ENCODE data around the gene FHL2.
"Not testable (repeated sequence)": the region's sequence is repeated elsewhere in the genome, so short reads cannot be mapped to it uniquely, and the experiment has no call there.

The FHL2 gene

DNA sequence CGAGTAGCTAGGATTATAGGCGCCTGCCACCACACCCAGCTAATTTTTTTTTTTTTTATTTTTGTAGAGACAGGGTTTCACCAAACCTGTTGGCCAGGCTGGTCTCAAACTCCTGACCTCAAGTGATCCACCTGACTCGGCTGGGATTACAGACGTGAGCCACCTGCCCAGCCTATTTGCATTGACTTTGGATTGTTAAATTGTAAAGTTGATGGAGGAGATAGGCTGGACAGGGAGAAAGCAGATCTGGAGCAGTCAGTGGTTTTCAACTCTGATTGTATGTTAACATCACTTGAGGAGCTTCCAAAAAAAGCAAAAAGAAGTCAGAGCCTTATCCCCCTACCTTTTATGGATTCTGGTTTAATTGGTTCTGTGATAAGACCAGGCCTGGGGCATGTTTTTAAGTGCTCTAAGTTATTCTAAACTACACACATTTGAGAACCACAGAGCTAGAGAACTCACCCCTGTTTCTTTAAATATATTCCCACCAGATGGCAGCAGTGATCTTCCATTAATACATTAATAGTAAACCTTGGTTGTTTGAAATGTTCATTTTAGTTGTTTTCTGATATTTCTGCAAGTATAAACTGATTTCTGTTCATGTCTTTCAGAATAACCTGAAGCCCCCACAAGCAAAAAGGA, 54.0 kb downstream of the FHL2 start:
- FAIRE-seq (no peak), DNase-seq (ENCODE audit: low spot score) (no peak)

GRCh38 chr2:105339414-105339813, 59.4 kb downstream of the FHL2 start:
- DNase-seq (ENCODE audit: low spot score) (no peak), FAIRE-seq (no peak)

- DNase-seq (ENCODE audit: low spot score): no peak
- FAIRE-seq: no peak
Observed at GRCh38 chr2:105338020-105338385, 60.8 kb downstream of the FHL2 start.

DNA sequence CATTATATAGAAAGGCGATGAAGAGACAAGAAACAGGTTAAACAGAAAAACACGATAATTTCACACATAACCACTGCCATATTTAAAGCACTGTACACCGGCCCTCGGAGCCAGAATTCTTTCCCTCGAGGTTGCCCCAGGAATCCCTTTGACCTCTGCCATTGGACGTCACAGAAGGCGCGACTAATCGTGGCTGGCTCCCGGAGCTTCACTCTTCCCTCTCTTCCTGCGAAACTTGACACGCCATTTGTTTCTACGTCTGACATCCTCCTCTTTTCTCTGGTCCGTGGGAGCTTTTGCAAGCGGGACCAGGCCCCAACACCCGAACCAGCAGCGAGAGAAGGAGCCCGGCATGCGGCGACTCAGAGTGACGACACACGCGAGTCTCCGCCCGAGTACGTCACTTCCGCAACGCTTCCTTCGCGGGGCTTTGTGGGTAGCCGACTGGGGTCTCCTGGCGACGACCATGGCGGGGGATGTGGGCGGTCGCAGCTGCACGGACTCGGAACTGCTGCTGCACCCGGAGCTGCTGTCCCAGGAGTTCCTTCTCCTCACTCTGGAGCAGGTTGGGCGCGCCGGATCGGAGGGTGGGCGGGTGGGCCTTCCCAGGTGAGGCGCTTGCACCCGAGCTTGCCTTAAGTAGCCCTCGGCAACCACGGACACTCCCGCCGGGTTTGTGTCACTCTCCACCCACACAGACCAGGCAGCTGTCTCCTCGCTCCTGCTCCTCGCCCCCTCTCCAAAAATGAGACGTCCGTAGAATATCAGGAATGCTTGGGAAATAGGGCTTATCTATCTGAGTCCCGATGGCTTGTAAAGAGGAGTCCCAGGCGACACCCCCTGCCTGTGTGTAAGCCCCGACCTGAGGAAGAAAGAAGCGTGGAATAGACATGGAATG, 61.5 kb downstream of the FHL2 start, which contains the start of gene C2orf49:
Gene C2orf49, plus strand, starts transcription at position 419 of the 898 bp plus-strand sequence. Its CDS starts 48 bp downstream, at position 467.
- DNase-seq (ENCODE audit: low spot score) (peak; percentile 92), FAIRE-seq (peak; percentile 91)

DNA sequence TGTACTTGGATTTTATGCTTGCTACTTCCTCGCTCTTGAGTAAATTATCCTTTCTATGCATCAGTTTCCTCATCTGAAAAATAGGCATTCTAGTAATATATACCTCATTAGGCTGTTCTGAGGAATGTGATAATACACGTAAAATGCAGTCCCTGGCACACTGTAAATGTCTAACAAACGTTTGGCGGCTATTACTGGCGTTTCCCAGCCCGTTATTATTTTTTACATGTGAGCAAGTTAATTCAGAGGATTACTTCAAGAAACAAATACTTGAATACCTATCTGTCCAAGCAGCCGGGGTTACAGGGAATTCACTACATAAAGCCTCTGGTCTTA, 62.1 kb downstream of the FHL2 start:
- DNase-seq (ENCODE audit: low spot score) (no peak), FAIRE-seq (no peak)

DNA sequence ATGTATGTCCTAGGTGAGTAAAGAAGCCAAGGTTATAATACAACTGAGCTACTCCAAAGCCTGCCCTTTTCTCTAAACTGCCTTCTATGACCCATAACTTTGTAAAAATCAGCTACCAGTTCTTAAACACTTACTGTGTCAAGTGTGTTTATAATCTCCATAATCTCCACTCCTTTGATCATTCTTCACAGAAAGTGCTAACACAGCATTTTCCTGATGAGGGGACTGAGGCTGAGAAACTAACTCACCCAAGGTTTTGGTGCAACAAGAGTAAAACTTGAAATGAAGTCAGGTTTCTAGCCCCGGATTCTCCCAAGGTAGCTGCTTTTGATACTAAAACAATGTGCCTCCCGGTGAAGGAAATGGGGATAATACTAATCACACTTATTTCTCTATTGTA, 63.4 kb downstream of the FHL2 start:
- FAIRE-seq: no peak
- no peak for DNase-seq (ENCODE audit: low spot score)

DNA sequence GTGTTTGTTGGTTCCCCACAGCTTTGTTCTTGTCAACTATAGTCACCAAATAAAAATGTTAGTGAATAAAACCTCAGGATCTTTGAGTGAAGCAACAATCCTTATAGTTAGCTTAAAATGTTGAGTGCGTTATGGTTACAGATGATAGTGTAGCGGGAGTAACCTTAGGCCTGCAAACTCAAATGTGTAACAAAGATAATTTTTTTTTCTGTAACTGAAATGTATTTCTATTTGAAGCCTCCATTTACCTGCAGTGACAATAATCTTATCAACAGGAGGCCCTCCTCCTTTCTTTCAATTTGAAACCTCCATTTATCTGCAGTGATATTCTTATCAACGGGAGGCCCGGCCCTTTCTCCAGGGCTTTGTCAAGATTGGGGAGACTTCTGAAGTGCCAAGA, 64.6 kb downstream of the FHL2 start:
- DNase-seq (ENCODE audit: low spot score) (no peak), FAIRE-seq (no peak)

GRCh38 chr2:105330681-105331375, 68.0 kb downstream of the FHL2 start:
- FAIRE-seq (no peak), DNase-seq (ENCODE audit: low spot score) (no peak)

GRCh38 chr2:105329561-105330495, 69.0 kb downstream of the FHL2 start, which contains the start of gene TGFBRAP1:
TSS of gene TGFBRAP1 (minus strand) at chr2:105329735. CDS start at chr2:105308301, 21,434 bp downstream.
- FAIRE-seq (no peak), DNase-seq (ENCODE audit: low spot score) (peak; percentile 88)

DNA sequence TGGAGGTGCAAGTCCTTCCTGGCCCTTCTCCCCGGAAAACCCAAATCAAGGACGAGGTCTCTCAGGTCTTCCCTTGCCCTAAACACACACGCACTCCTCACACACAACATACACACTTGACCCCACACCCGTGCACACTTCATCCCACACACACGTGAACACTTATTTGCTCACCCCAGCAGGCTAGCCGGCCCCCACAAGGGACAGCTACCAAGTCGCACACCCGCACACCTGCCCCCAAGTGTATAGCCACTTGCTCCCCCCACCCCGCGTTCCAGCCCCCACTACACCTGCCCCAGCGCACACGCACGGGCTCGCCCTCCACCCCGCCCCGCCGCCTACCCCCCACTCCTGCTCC, 69.7 kb downstream of the FHL2 start:
- DNase-seq (ENCODE audit: low spot score) (peak; percentile 25), FAIRE-seq (peak; percentile 59)

DNA sequence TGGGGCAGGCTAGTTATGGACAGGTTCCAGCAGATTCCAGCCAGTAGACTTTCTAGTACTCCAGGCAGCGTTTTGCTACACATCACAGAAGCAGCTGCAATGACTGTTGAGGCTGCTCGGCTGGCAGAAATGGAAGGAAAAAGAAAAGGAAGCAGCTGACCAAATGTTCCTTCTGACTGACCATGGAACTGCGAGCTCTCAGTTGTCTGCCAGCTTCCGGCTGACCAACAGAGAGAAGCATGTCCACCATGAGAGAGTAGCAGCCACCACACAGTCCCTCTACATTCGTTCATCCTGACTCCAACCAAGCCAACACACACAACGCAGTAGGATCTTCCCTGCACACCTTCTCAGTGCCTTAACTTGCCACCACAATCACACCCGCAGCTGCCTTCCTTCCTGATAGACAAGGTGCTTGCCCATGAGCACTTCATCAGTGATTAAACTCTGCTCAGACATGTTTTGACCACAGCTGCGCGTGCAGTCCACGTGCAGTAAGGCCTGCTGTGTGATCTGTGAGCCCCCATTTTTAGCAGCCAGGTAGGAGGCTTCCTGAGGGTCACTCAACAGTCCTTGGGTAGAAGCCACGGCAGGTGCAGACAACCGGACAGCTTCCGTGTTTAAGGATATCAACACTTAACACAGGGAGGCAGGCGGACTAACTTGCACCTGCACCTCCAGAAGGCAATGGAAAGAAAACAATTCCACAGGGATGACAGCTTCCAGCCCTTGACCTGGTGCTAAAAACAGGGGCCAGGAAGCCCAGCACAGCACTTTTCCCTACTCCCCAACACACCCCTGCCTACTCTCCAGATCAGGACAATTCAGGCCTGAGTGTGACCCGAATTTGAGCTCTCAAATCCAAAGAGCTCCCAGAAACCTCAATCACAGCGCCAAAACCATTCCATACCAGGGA, 70.3 kb downstream of the FHL2 start:
- DNase-seq (ENCODE audit: low spot score) (peak; percentile 40), FAIRE-seq (no peak)

DNA sequence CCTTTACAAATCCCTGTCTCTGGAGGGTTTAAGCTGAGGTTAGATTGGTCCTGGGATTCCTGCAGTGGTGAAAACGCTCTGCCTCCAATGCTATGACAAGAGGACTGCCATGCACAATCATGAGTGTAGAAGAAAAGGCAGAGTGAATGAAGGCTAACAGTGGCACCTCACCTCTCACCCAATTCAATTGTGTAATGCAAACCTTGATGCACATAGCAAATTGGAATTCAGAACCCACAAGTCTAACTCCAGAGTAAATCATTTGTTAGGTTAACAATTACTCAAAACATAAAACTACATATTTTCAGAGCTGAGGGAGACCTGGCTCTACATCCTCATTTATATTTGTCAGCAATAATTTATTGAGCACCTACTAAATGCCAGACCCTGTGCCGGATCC, 71.2 kb downstream of the FHL2 start:
- DNase-seq (ENCODE audit: low spot score): no peak
- no peak for FAIRE-seq

- not testable (repeated sequence) for FAIRE-seq; DNase-seq (ENCODE audit: low spot score)
Observed at GRCh38 chr2:105327271-105327670, 71.6 kb downstream of the FHL2 start.

DNA sequence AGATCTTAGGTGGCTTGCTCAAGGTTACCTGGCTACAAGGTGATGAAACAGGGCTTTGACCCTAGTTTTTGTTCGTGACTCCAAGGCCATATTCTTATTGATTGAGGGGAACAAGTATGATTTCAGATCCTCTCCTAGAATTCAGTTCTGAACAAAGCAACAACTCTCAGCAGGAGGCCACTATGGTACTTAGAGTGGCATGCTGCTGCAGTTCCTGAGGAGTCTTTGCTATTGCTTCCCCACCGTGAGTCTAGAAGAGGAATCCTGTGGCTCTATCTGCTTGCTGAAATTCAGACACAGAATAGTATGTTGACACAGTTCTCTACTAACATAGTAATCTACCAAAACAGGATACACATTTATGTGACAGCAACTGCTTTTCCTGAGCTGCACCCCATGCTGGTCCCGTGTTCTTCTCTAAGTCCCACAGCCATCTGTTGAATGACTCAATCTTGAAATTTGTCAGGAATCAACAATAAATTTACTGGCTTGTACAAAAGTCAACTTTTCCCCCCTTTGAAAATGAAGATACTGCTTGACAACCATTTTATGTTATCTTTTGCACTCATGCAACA, 73.4 kb downstream of the FHL2 start:
- FAIRE-seq: no peak
- no peak for DNase-seq (ENCODE audit: low spot score)

DNA sequence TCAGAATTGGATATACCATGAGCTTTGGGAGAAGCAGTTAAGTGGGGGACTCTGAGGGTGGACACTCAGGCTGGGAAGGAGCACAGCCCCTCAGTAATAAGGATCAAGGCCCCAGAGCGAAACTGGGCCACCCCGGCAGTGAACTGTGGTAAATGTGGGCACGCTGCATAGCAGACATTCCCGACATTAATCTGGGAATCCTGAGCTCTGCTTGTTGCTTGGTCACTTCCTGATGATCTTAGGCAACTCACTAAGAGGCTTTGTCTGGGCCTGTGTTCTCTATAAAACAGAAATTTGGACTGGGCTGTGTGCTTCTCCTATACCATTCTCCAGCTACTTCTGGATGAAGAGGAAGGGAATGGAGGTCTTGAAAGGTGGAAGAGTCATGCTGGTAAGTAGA, 74.1 kb downstream of the FHL2 start:
- DNase-seq (ENCODE audit: low spot score) (peak; percentile 67), FAIRE-seq (no peak)

DNA sequence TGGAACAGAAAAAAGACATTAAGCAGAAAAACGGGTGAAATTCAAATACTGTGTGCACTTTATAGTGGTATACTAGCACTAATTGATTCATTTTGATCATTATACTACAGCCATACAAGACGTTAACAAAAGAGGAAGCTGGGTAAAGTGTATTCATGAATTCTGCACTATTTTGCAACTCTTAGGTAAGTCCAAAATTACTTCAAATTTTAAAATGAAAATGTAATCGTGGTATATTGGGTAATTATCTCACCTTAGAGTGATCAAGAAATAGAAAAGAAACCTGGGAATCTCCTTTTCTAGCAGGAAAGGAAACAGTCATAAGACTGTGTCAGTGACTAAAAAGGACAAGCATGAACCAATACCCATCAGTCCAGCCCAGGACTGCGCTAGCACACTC, 74.8 kb downstream of the FHL2 start:
- FAIRE-seq (no peak), DNase-seq (ENCODE audit: low spot score) (no peak)

GRCh38 chr2:105323111-105323510, 75.7 kb downstream of the FHL2 start:
- FAIRE-seq (no peak), DNase-seq (ENCODE audit: low spot score) (no peak)

DNA sequence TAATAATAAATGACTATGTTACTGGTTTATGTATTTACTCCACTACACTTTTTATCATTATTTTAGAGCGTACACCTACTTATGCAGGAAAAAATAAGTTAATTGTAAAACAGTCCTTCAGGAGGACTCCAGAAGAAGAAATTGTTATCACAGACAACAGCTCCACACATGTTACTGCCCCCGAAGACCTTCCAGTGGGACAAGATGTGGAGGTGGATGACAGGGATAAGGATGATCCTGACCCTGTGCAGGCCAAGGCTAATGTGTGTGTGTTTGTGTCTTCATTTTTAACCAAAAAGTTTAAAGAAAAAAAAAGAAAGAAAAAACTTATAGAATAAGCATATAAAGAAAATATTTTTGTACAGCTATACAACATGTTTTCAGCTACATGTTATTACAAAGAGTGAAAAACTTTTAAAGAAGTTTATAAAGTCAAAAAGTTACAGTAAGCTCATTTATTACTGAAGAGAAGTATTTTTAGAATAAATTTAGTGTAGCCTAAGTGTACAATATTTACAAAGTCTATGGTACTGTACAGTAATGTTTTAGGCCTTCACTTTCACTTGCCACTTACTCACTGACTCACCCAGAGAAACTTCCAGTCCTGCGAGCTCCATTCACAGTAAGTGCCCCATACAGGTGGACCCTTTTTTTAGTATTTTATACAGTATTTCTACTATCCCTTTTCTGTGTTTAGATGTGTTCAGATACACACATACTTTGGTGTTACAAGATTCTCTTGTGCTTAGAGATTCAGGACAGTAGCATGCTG, 76.8 kb downstream of the FHL2 start:
- FAIRE-seq (no peak), DNase-seq (ENCODE audit: low spot score) (no peak)

DNA sequence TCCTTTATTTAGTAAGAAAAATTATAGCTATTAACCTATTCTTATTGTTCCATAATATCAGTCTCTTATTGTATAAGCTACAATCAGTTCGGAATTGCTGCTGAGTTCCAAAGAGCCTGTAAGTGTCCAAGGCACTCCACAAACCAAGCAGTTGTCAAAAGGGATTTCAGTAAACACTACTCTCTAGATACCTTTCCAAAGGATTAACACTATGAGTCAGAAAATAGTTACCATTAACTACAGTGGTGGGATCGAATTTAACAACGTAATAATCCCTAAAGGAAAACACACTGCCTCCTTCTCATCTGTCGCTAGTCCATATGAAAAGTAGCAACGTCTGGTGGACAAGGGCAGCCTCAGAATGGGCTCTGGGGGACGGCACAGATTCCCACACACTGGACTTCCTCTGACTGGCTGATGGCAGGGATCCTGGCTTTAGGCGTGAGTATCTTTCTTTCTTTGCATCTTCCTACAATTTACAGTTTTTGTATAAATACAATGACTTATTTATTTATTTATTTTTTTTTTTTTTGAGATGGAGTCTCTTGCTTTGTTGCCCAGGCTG, 78.1 kb downstream of the FHL2 start:
- DNase-seq (ENCODE audit: low spot score): no peak
- FAIRE-seq: no peak
